Left renal pelvis (tissue), 4 donors: ENCODE data around the gene RAD51D. TPM values are rescaled to one million over a fixed set of nuclear protein-coding genes. Genes with fewer than 3 reads are reported as not detected.

Experiments used
- polyA plus RNA-seq, 4 donors: library from polyadenylated mRNA; unstranded; fragments of 120-200 nt; gene quantifications; one replicate each; pipeline ENCODE4 v1.2.1, GENCODE V29; 2013; ENCODE audit not compliant: insufficient read length in 4 of 4

RAD51D gene
- polyA plus RNA-seq, 4 donors = 8.7 to 13.6 (median 11.5) TPM

Other genes starting within 250 kb of the RAD51D start
- gene CCT6B, start 158.4 kb downstream of the RAD51D start, polyA plus RNA-seq = 1 to 10 TPM; 4.8 to 5.6 (median 5.1) TPM
- 10 to 100 TPM; 21.6 to 25.4 (median 24.3) TPM for gene ZNF830, start 158.3 kb downstream of the RAD51D start, polyA plus RNA-seq
- gene LIG3, start 139.3 kb downstream of the RAD51D start, polyA plus RNA-seq = 10 to 100 TPM; 26.5 to 42.2 (median 36.5) TPM
- gene RFFL, start 56.2 kb downstream of the RAD51D start, polyA plus RNA-seq = 10 to 100 TPM; 13.7 to 27.8 (median 22.8) TPM
- under 1 TPM; 0.11 to 0.23 (median 0.15) TPM for gene FNDC8, start 1.8 kb upstream of the RAD51D start, polyA plus RNA-seq
- 10 to 100 TPM; 13.6 to 17.4 (median 15.6) TPM for gene NLE1, start 22.4 kb upstream of the RAD51D start, polyA plus RNA-seq
- under 1 TPM; 0.04 to 0.27 (median 0.11) TPM for gene UNC45B, start 28.0 kb upstream of the RAD51D start, polyA plus RNA-seq
- gene SLC35G3, start 74.5 kb upstream of the RAD51D start, polyA plus RNA-seq = not detected
- gene SLFN5, start 123.2 kb upstream of the RAD51D start, polyA plus RNA-seq = 10 to 100 TPM; 12.9 to 19.2 (median 14.9) TPM